Panc1 (cell line): ENCODE results near the gene TADA3. TPM values are rescaled to one million over a fixed set of nuclear protein-coding genes. Genes with fewer than 3 reads are reported as not detected.
A peak's percentile ranks its signal among the peaks of the same experiment; 100 is the strongest.

ENCODE experiments used
- ATAC-seq: fragments of 200-7000 bp; cut with Tn5 transposase; 2 replicates; pipeline ENCODE4 v1.9.1; 2020; ENCODE audit warnings: mild to moderate bottlenecking, moderate library complexity
- BruUV-seq: library from RNA; stranded (reverse); fragments of 400-500 nt; replicated peaks from 2 replicates; lab custom pipeline; 2021; lab: Mats Ljungman, UMichigan
- CTCF ChIA-PET: fragments of 300-600 bp; sonication (Branson Sonifier 250); formaldehyde crosslinking; loops from one replicate; lab custom pipeline; 2022; ENCODE audit warnings: antibody characterized with exemption; lab: Charles Lee
- POLR2A ChIA-PET: fragments of 300-600 bp; sonication (Branson Sonifier 250); formaldehyde crosslinking; loops from one replicate; lab custom pipeline; 2022; ENCODE audit warnings: antibody characterized with exemption; lab: Charles Lee
- DNase-seq: peaks from one replicate; pipeline ENCODE4 v3.0.0-alpha.2; 2010; ENCODE audit warnings: low read depth, low spot score
- H3K27ac ChIP-seq: 2 replicates; pipeline ENCODE4 v1.5.1; 2011; ENCODE audit warnings: mild to moderate bottlenecking, low read length, inconsistent platforms
- H3K27me3 ChIP-seq: fragments of 200-500 bp; sonication (Bioruptor generic); 2 replicates; pipeline ENCODE4 v1.6.0; 2014; ENCODE audit warnings: low read length, inconsistent platforms; ENCODE audit not compliant: control insufficient read depth, insufficient read depth
- H3K36me3 ChIP-seq: fragments of 200-500 bp; sonication (Bioruptor generic); 2 replicates; pipeline ENCODE4 v1.5.1; 2014; ENCODE audit warnings: inconsistent platforms, mild to moderate bottlenecking, low read length, moderate library complexity; ENCODE audit not compliant: control insufficient read depth, insufficient read depth
- H3K4me1 ChIP-seq: 2 replicates; pipeline ENCODE4 v1.5.1; 2011; ENCODE audit warnings: inconsistent platforms, mild to moderate bottlenecking, low read length, moderate library complexity; ENCODE audit not compliant: control insufficient read depth, insufficient read depth
- H3K4me3 ChIP-seq, 2 experiments: 2 replicates each; pipeline ENCODE4 v1.5.1; 2011 to 2012; ENCODE audit warnings: low read depth in 2 of 2, low read length in 2 of 2, mild to moderate bottlenecking in 2 of 2, inconsistent platforms in 1 of 2, moderate library complexity in 1 of 2
- H3K9me3 ChIP-seq: fragments of 200-500 bp; sonication (Bioruptor generic); 2 replicates; pipeline ENCODE4 v1.5.1; 2014; ENCODE audit warnings: low read depth, mild to moderate bottlenecking, inconsistent platforms, low read length, moderate library complexity; ENCODE audit not compliant: control insufficient read depth, insufficient read depth
- CTCF ChIP-seq: fragments of 450-650 bp; IDR thresholded peaks from 2 replicates; pipeline ENCODE4 v1.5.1; 2017; ENCODE audit warnings: mild to moderate bottlenecking
- POLR2AphosphoS5 ChIP-seq: IDR thresholded peaks from 2 replicates; pipeline ENCODE4 v1.6.1; 2012; ENCODE audit warnings: mild to moderate bottlenecking, low read depth, low read length, moderate library complexity
- REST ChIP-seq, 2 experiments: IDR thresholded peaks; 2 replicates each; pipeline ENCODE4 v1.6.1; 2011 to 2012; ENCODE audit warnings: low read depth in 2 of 2, control low read depth in 1 of 2, low read length in 1 of 2, mild to moderate bottlenecking in 1 of 2, moderate library complexity in 1 of 2; ENCODE audit not compliant: insufficient read depth in 1 of 2
- SIN3A ChIP-seq: IDR thresholded peaks from 2 replicates; pipeline ENCODE4 v1.6.1; 2012; ENCODE audit warnings: low read depth, mild to moderate bottlenecking, low read length, moderate library complexity, borderline replicate concordance; ENCODE audit not compliant: insufficient read depth
- TCF7L2 ChIP-seq: IDR thresholded peaks from 2 replicates; pipeline ENCODE4 v1.6.1; 2011; ENCODE audit warnings: mild to moderate bottlenecking, low read depth, low read length, inconsistent platforms
- in situ Hi-C: cut with HindIII; loops from 2 replicates; pipeline ENCODE4 v1.10.0; 2016; ENCODE audit warnings: low sequenced_read_pairs, low pct_unique_long_range_greater_than_20kb
- intact Hi-C: fragments of 100-400 bp; cut with micrococcal nuclease; formaldehyde crosslinking; loops from one replicate; pipeline ENCODE4 v1.10.0; 2022; ENCODE audit not compliant: unreplicated experiment
- total RNA-seq: library from RNA; stranded (reverse); gene quantifications from one replicate; pipeline ENCODE4 v1.2.1, GENCODE V29; 2021; ENCODE audit not compliant: unreplicated experiment

TADA3 gene
- total RNA-seq, 1 experiment from 2014 or later: 61.3 TPM

- BruUV-seq: no TSS peak
- in situ Hi-C loops: no loop called here
- ChIA-PET POLR2A (interaction anchor here (0.5 to 0.8 kb wide), 3 partner anchors 17 to 451 kb away, joined by 3 to 8 read pairs (median 4); partner anchors contain the start of gene ARPC4), CTCF (no interaction called here)
- ATAC-seq (peak; percentile 84), DNase-seq (no peak)
- Histone ChIP-seq H3K36me3 (0 out of 2 replicates have a peak, but pooled peaks cover 2% of the 10 kb centered on the region), H3K27ac (peak within 1 kb of the TSS; percentile 65), H3K4me1 (peaks cover 15% of the 10 kb centered on the region), H3K4me3 (peak within 1 kb of the TSS; percentile 49 to 52), H3K9me3 (no peaks in the 10 kb centered on the region), H3K27me3 (no peaks in the 10 kb centered on the region)
- intact Hi-C loops: no loop called here
- TF ChIP-seq CTCF (no peak), REST (IDR thresholded peaks at IDR 0.05; ENCODE audit: insufficient read depth in 1 of 2, low read depth in 2 of 2, low read length in 1 of 2) (0 out of 4 replicates have a peak, but pooled peaks of 1 of the 2 experiments have one; percentile 26), SIN3A (no peak), POLR2AphosphoS5 (peak; percentile 69), TCF7L2 (no peak)
Measured at GRCh38 chr3:9809615-9810432, 17.6 kb upstream of the TADA3 start, which contains the start of gene TTLL3. TTLL3 (plus strand) TSS chr3:9810262; CDS start chr3:9810662, 400 bp downstream.

GRCh38 chr3:9809239-9809614 lies 17.0 kb upstream of the TADA3 start:
- no peak for TF ChIP-seq TCF7L2
- TF ChIP-seq CTCF: no peak
- no peak for TF ChIP-seq POLR2AphosphoS5
- no peak for TF ChIP-seq REST (IDR thresholded peaks at IDR 0.05; ENCODE audit: insufficient read depth in 1 of 2, low read depth in 2 of 2, low read length in 1 of 2)
- no peak for TF ChIP-seq SIN3A
- no peak for DNase-seq
- in situ Hi-C loops: no loop called here
- no peaks in the 10 kb centered on the region for H3K9me3 ChIP-seq
- intact Hi-C loops: no loop called here
- peaks cover 5% of the 10 kb centered on the region; the same call in 1 of the 2 replicates for H3K36me3 ChIP-seq
- H3K4me3 ChIP-seq: peak overlapping the region; percentile 49 to 52
- H3K27ac ChIP-seq: peak overlapping the region; percentile 65
- no peaks in the 10 kb centered on the region for H3K27me3 ChIP-seq
- ATAC-seq: peak; percentile 56
- no TSS peak for BruUV-seq
- peaks cover 15% of the 10 kb centered on the region for H3K4me1 ChIP-seq
- CTCF ChIA-PET: no interaction called here
- POLR2A ChIA-PET: interaction anchor here (0.5 to 0.8 kb wide), 2 partner anchors 16 to 452 kb away, joined by 4 to 8 read pairs; partner anchors contain the start of gene ARPC4
